ENCODE data around the gene SELENOV. TPM values are rescaled to one million over a fixed set of nuclear protein-coding genes. Genes with fewer than 3 reads are reported as not detected.

The SELENOV gene
- total RNA-seq, 4 donors from 2014 or later = not detected

GRCh38 chr19:39544911-39545310, 30.0 kb downstream of the SELENOV start:
- 33% methylated on average over 1 of the region's 1 CpG for WGBS, 2 donors
- Histone ChIP-seq H3K4me1 (peaks cover 0 to 6% (median 0%) of the 10 kb centered on the region in 4 donors), H3K9me3 (no peaks in the 10 kb centered on the region), H3K27me3 (peaks cover 0 to 6% of the 10 kb centered on the region in 2 donors), H3K4me3 (no peak overlapping the region), H3K27ac (no peak overlapping the region), H3K36me3 (no peaks in the 10 kb centered on the region)
- no peak for TF ChIP-seq CTCF (IDR thresholded peaks at IDR 0.05)
- no peak for TF ChIP-seq POLR2A (IDR thresholded peaks at IDR 0.05)
- TF ChIP-seq EP300 (IDR thresholded peaks at IDR 0.05) = no peak
- no peak for DNase-seq (ENCODE audit: low spot score in 2 of 2)

GRCh38 chr19:39546599-39546998, 31.7 kb downstream of the SELENOV start:
- H3K27me3 ChIP-seq = peaks cover 0 to 6% of the 10 kb centered on the region in 2 donors
- 51 to 52% methylated on average over 8 of the region's 8 CpGs for WGBS, 2 donors
- peaks cover 0 to 3% (median 0%) of the 10 kb centered on the region in 4 donors for H3K4me1 ChIP-seq
- no peaks in the 10 kb centered on the region for H3K36me3 ChIP-seq
- no peaks in the 10 kb centered on the region for H3K9me3 ChIP-seq
- DNase-seq (ENCODE audit: low spot score in 2 of 2) = no peak
- no peak overlapping the region for H3K4me3 ChIP-seq
- TF ChIP-seq POLR2A (IDR thresholded peaks at IDR 0.05) = no peak
- no peak overlapping the region for H3K27ac ChIP-seq

DNA sequence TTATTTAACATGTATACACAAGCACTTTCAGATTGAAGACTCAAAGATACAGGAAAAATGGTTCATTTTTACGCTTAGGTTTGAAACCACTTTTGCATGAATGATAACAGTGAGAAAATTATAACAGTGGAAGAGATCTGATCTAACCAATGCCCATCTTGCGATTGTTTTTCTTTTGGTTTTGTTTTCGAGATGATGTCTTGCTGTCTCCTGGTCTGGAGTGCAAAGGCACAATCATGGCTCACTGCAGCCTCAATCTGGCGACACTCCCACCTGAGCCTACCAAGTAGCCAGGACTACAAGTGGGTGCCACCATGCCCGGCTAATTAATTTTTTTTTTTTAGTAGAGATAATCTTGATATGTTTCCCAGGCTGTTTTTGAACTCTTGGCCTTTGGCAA, 35.3 kb downstream of the SELENOV start:
- Histone ChIP-seq H3K27ac (no peak overlapping the region), H3K27me3 (no peaks in the 10 kb centered on the region), H3K4me1 (peaks cover 0 to 5% (median 0%) of the 10 kb centered on the region in 4 donors), H3K36me3 (no peaks in the 10 kb centered on the region), H3K9me3 (no peaks in the 10 kb centered on the region), H3K4me3 (no peak overlapping the region)
- 81 to 84% methylated on average over 5 of the region's 5 CpGs for WGBS, 2 donors
- no peak for TF ChIP-seq EP300 (IDR thresholded peaks at IDR 0.05)
- no peak for TF ChIP-seq POLR2A (IDR thresholded peaks at IDR 0.05)
- no peak for TF ChIP-seq CTCF (IDR thresholded peaks at IDR 0.05)
- no peak for DNase-seq (ENCODE audit: low spot score in 2 of 2)

GRCh38 chr19:39553082-39553652, 38.2 kb downstream of the SELENOV start:
- Histone ChIP-seq H3K4me1 (peaks cover 0 to 10% (median 2%) of the 10 kb centered on the region in 4 donors), H3K27ac (no peak overlapping the region), H3K27me3 (no peaks in the 10 kb centered on the region), H3K9me3 (no peaks in the 10 kb centered on the region), H3K4me3 (no peak overlapping the region), H3K36me3 (no peaks in the 10 kb centered on the region)
- DNase-seq (ENCODE audit: low spot score in 2 of 2) = no peak
- WGBS, 2 donors = 62 to 63% methylated on average over 7 of the region's 7 CpGs
- TF ChIP-seq CTCF (IDR thresholded peaks at IDR 0.05) (no peak), EP300 (IDR thresholded peaks at IDR 0.05) (no peak), POLR2A (IDR thresholded peaks at IDR 0.05) (no peak)

DNA sequence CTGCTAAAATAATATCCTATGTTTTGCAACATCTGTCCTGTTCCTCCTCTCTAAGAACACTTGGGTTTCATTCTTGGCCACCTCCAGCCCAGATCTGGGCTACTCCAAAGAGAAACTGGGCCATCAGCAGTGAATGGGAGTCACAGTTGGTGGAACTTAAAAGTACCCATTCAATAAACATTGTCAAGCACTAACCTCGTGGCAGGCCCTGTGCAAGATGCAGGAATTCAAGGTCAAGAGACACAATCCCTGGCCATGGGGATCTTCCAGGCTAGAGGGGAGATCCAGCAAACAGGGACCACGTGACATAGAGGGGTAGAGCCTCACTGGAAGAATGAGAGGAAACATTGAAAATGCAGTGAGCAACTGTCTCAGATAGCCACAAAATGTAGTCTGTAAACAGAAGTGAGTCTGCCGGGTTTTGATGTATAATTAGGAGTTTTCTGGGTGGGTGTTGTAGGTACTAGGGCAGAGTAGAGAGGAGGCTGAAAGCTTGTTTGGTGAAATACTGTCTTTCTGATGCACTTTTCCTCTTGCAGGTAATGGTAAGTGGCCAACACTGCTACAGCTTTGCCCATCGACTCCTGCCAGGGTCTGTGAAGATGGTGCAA, 39.9 kb downstream of the SELENOV start:
- Histone ChIP-seq H3K9me3 (no peaks in the 10 kb centered on the region), H3K4me1 (peaks cover 0 to 15% (median 3%) of the 10 kb centered on the region in 4 donors), H3K27ac (no peak overlapping the region), H3K27me3 (no peaks in the 10 kb centered on the region), H3K36me3 (no peaks in the 10 kb centered on the region), H3K4me3 (no peak overlapping the region)
- DNase-seq (ENCODE audit: low spot score in 2 of 2) = no peak
- no peak for TF ChIP-seq EP300 (IDR thresholded peaks at IDR 0.05)
- TF ChIP-seq POLR2A (IDR thresholded peaks at IDR 0.05) = no peak
- no peak for TF ChIP-seq CTCF (IDR thresholded peaks at IDR 0.05)
- WGBS, 2 donors = 59 to 67% methylated on average over 4 of the region's 4 CpGs
